Panc1 (cell line): ENCODE data around the gene RING1. TPM values are rescaled to one million over a fixed set of nuclear protein-coding genes. Genes with fewer than 3 reads are reported as not detected.
A peak's percentile ranks its signal among the peaks of the same experiment; 100 is the strongest.

ENCODE experiments used
- ATAC-seq: fragments of 200-7000 bp; cut with Tn5 transposase; 2 replicates; pipeline ENCODE4 v1.9.1; 2020; ENCODE audit warnings: mild to moderate bottlenecking, moderate library complexity
- BruUV-seq: library from RNA; stranded (reverse); fragments of 400-500 nt; replicated peaks from 2 replicates; lab custom pipeline; 2021; lab: Mats Ljungman, UMichigan
- CTCF ChIA-PET: fragments of 300-600 bp; sonication (Branson Sonifier 250); formaldehyde crosslinking; loops from one replicate; lab custom pipeline; 2022; ENCODE audit warnings: antibody characterized with exemption; lab: Charles Lee
- POLR2A ChIA-PET: fragments of 300-600 bp; sonication (Branson Sonifier 250); formaldehyde crosslinking; loops from one replicate; lab custom pipeline; 2022; ENCODE audit warnings: antibody characterized with exemption; lab: Charles Lee
- DNase-seq: peaks from one replicate; pipeline ENCODE4 v3.0.0-alpha.2; 2010; ENCODE audit warnings: low read depth, low spot score
- H3K27ac ChIP-seq: 2 replicates; pipeline ENCODE4 v1.5.1; 2011; ENCODE audit warnings: mild to moderate bottlenecking, low read length, inconsistent platforms
- H3K27me3 ChIP-seq: fragments of 200-500 bp; sonication (Bioruptor generic); 2 replicates; pipeline ENCODE4 v1.6.0; 2014; ENCODE audit warnings: low read length, inconsistent platforms; ENCODE audit not compliant: control insufficient read depth, insufficient read depth
- H3K36me3 ChIP-seq: fragments of 200-500 bp; sonication (Bioruptor generic); 2 replicates; pipeline ENCODE4 v1.5.1; 2014; ENCODE audit warnings: inconsistent platforms, mild to moderate bottlenecking, low read length, moderate library complexity; ENCODE audit not compliant: control insufficient read depth, insufficient read depth
- H3K4me1 ChIP-seq: 2 replicates; pipeline ENCODE4 v1.5.1; 2011; ENCODE audit warnings: inconsistent platforms, mild to moderate bottlenecking, low read length, moderate library complexity; ENCODE audit not compliant: control insufficient read depth, insufficient read depth
- H3K4me3 ChIP-seq, 2 experiments: 2 replicates each; pipeline ENCODE4 v1.5.1; 2011 to 2012; ENCODE audit warnings: low read depth in 2 of 2, low read length in 2 of 2, mild to moderate bottlenecking in 2 of 2, inconsistent platforms in 1 of 2, moderate library complexity in 1 of 2
- H3K9me3 ChIP-seq: fragments of 200-500 bp; sonication (Bioruptor generic); 2 replicates; pipeline ENCODE4 v1.5.1; 2014; ENCODE audit warnings: low read depth, mild to moderate bottlenecking, inconsistent platforms, low read length, moderate library complexity; ENCODE audit not compliant: control insufficient read depth, insufficient read depth
- POLR2AphosphoS5 ChIP-seq: IDR thresholded peaks from 2 replicates; pipeline ENCODE4 v1.6.1; 2012; ENCODE audit warnings: mild to moderate bottlenecking, low read depth, low read length, moderate library complexity
- REST ChIP-seq, 2 experiments: IDR thresholded peaks; 2 replicates each; pipeline ENCODE4 v1.6.1; 2011 to 2012; ENCODE audit warnings: low read depth in 2 of 2, control low read depth in 1 of 2, low read length in 1 of 2, mild to moderate bottlenecking in 1 of 2, moderate library complexity in 1 of 2; ENCODE audit not compliant: insufficient read depth in 1 of 2
- SIN3A ChIP-seq: IDR thresholded peaks from 2 replicates; pipeline ENCODE4 v1.6.1; 2012; ENCODE audit warnings: low read depth, mild to moderate bottlenecking, low read length, moderate library complexity, borderline replicate concordance; ENCODE audit not compliant: insufficient read depth
- TCF7L2 ChIP-seq: IDR thresholded peaks from 2 replicates; pipeline ENCODE4 v1.6.1; 2011; ENCODE audit warnings: mild to moderate bottlenecking, low read depth, low read length, inconsistent platforms
- in situ Hi-C: cut with HindIII; loops from 2 replicates; pipeline ENCODE4 v1.10.0; 2016; ENCODE audit warnings: low sequenced_read_pairs, low pct_unique_long_range_greater_than_20kb
- intact Hi-C: fragments of 100-400 bp; cut with micrococcal nuclease; formaldehyde crosslinking; loops from one replicate; pipeline ENCODE4 v1.10.0; 2022; ENCODE audit not compliant: unreplicated experiment
- total RNA-seq: library from RNA; stranded (reverse); gene quantifications from one replicate; pipeline ENCODE4 v1.2.1, GENCODE V29; 2021; ENCODE audit not compliant: unreplicated experiment
- TF ChIP-seq, protein P1 (sequence below): fragments of 450-650 bp; IDR thresholded peaks from 2 replicates; pipeline ENCODE4 v1.5.1; 2017; ENCODE audit warnings: mild to moderate bottlenecking

RING1 gene
- total RNA-seq, 1 experiment from 2014 or later, result 33.7 TPM

GRCh38 chr6:33213166-33213988 lies 5.1 kb downstream of the RING1 start (continued):
- no peak for TF ChIP-seq REST (IDR thresholded peaks at IDR 0.05; ENCODE audit: insufficient read depth in 1 of 2, low read depth in 2 of 2, low read length in 1 of 2)

- ChIA-PET CTCF (no interaction called here), POLR2A (no interaction called here)
- Histone ChIP-seq H3K4me1 (peaks cover 10% of the 10 kb centered on the region), H3K36me3 (no peaks in the 10 kb centered on the region), H3K9me3 (no peaks in the 10 kb centered on the region), H3K27me3 (no peaks in the 10 kb centered on the region), H3K27ac (peak overlapping the region; percentile 77), H3K4me3 (peak overlapping the region; percentile 51 to 57)
- intact Hi-C loops (no loop called here), in situ Hi-C loops (no loop called here)
- TF ChIP-seq SIN3A, result no peak
- TF ChIP-seq POLR2AphosphoS5, result no peak
- TF ChIP-seq, protein P1, sequence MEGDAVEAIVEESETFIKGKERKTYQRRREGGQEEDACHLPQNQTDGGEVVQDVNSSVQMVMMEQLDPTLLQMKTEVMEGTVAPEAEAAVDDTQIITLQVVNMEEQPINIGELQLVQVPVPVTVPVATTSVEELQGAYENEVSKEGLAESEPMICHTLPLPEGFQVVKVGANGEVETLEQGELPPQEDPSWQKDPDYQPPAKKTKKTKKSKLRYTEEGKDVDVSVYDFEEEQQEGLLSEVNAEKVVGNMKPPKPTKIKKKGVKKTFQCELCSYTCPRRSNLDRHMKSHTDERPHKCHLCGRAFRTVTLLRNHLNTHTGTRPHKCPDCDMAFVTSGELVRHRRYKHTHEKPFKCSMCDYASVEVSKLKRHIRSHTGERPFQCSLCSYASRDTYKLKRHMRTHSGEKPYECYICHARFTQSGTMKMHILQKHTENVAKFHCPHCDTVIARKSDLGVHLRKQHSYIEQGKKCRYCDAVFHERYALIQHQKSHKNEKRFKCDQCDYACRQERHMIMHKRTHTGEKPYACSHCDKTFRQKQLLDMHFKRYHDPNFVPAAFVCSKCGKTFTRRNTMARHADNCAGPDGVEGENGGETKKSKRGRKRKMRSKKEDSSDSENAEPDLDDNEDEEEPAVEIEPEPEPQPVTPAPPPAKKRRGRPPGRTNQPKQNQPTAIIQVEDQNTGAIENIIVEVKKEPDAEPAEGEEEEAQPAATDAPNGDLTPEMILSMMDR, result no peak
- no peak for TF ChIP-seq TCF7L2
- TF ChIP-seq REST (IDR thresholded peaks at IDR 0.05; ENCODE audit: insufficient read depth in 1 of 2, low read depth in 2 of 2, low read length in 1 of 2), result no peak
- BruUV-seq, result no TSS peak
- peak; percentile 26 for ATAC-seq
- no peak for DNase-seq
These were observed 5.7 kb downstream of the RING1 start for GRCh38 chr6:33213989-33214335.
